Stimulated activated CD4-positive, alpha-beta T cell treated with anti-CD3 and anti-CD28 coated beads, Interleukin-2, amount 100 ng/mL, for 4 hours (primary cell): Measurements from ENCODE around the gene ELN.
"Not testable (repeated sequence)": the region's sequence is repeated elsewhere in the genome, so short reads cannot be mapped to it uniquely, and the experiment has no call there.

Experiments
- DNase-seq: peaks from one replicate; pipeline ENCODE4 v3.0.0-alpha.2; 2020; ENCODE audit warnings: low read depth

ELN gene

DNA sequence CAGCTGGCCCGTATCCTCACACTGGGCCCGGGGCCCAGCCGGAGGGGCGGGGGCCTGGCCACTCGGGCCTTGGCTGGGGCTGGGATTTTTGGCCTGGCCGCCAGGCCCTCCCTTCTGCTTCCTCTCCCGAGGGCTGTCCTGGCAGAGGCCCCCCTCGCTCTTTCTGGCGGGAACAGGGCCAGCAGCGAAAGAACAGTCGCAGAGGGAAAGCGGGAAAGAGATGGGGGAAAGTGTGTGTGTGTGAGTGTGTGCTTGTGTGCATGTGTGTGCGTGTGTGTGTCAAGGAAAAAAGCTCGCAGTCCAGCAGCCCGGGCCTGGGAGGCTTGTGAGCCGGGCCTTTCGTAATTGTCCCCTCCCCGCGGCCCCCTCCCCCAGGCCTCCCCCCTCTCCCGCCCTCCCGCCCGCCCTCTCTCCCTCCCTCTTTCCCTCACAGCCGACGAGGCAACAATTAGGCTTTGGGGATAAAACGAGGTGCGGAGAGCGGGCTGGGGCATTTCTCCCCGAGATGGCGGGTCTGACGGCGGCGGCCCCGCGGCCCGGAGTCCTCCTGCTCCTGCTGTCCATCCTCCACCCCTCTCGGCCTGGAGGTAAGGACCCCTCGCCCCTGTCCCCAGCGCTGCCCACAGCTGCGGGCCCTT is at the start of gene ELN:
ELN (plus strand) TSS at position 491 of the 638 bp plus-strand sequence; CDS start at position 506, 15 bp downstream.
- DNase-seq = no peak

DNA sequence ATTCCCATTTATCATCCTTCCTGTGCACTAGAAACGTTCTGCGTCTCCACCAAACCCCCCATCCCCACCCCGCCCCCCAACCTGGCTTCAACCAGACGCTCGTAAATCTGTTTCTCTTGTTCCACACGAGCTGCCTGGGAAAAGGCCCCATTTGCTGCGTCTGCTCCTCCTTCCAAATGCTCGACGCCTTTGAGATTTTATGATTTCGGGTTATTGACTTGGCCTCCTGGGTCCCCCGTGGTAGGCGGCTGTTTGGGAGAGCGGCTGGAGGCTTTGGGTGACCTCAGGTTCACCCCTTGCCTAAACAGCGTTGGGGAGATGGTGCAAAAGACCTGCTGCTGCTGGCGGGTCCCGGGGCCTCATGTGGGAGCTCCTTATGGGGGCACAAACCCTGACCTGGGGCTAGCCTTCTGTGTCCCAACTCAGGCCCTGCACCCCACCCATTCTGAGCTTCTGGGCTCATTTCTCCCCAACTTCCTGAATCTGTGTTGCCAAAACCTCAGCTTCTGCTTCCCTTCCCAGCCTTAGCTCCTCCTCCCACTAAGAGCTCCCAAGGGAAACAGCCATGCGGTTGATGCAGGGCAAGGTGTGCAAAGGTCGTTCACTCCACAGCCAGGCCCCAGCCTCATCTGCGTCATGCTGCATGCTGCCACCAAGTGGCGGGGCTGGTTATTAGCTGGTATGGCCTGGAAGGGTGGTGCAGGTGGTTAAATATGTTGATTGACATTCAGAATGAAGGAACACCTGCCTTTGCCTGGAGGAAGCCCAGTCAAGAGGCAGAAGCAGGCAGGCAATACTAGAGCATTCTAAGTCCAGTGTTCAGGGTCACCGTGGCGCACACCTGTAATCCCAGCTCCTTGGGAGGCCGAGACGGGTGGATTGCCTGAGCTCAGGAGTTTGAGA is 49.1 kb upstream of the ELN start:
- DNase-seq = no peak

DNA sequence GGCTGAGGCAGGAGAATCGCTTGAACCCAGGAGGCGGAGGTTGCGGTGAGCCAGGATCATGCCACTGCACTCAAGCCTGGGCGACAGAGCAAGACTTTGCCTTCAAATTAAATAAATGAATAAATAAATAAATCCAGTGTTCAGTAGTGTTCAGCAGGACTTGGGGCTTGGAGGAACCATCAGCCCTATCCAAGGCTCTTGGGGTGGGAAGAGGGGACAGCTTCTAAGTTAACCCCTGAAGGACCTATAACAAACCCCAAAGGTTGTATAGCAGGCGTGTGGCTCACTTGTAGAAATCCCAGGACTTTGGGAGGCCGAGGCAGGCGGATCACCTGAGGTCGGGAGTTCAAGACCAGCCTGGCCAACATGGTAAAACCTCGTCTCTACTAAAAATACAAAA is 48.3 kb upstream of the ELN start:
- DNase-seq = not testable (repeated sequence)

DNA sequence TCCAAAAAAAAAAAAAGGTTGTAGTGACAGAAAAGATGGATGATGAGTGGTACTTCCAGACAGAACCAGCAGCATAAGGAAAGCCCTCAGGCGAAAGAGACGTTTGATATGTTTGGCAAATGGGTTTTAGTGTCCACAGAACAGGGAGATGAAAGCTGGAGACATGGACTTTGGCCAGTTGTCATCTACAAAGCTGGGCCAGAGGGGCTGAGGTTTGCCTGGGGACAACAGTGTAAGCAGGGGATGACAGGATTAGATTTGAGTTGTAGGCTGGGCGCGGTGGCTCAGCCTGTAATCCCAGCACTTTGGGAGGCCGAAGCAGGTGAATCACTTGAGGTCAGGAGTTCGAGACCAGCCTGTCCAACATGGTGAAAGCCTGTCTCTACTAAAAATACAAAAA is 47.8 kb upstream of the ELN start:
- no peak for DNase-seq

DNA sequence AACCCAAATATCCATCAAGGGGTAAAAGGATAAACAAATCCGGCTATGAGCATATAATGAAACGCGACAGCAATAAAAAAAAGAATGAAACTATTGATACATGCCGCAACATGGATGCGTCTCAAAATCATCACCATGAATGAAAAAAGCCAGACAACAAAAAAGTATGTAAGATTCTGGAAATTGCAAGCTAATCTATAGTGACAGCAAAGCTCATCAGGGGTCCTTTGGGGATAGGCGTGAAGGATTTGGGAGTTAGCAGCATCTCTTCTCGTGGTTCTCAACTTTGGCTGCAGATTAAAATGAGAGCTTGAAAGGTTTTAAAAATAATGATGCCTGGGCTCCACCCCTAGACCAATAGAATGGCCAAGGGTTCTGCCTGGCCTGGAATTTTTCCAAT is 46.0 kb upstream of the ELN start:
- no peak for DNase-seq

DNA sequence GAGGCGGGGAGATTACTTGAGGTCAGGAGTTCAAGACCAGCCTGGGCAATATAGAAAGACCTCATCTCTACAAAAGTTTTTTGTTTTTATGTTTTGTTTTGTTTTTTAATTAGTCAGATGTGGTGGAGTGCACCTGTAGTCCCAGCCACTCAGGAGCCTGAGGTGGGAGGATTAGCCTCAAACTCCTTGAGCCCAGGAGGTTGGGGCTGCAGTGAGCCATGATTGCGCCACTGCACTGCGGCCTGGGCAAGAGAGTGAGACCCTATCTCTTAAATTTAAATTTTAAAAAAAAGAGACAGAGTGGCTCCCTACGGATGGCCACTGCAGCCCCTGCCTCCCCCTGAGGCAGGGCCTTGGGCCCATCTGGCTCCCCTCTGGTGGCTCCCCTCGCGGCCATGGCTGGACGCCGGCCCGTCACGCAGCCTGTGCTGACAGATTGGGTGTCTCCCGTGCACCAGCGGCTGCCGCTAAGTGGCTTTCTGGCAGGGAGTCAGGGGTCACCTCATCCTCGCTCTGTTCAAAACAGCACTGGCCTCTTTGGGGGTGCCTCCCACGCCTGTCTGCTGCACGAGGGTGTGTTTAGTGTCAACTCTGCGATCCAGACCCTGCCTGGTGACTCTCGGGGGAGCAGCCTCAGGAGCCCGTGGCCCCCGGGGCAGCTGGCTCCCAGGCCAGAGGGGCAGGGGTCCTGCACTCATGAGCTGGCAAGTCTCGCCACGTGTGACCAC is 44.4 kb upstream of the ELN start:
- no peak for DNase-seq

DNA sequence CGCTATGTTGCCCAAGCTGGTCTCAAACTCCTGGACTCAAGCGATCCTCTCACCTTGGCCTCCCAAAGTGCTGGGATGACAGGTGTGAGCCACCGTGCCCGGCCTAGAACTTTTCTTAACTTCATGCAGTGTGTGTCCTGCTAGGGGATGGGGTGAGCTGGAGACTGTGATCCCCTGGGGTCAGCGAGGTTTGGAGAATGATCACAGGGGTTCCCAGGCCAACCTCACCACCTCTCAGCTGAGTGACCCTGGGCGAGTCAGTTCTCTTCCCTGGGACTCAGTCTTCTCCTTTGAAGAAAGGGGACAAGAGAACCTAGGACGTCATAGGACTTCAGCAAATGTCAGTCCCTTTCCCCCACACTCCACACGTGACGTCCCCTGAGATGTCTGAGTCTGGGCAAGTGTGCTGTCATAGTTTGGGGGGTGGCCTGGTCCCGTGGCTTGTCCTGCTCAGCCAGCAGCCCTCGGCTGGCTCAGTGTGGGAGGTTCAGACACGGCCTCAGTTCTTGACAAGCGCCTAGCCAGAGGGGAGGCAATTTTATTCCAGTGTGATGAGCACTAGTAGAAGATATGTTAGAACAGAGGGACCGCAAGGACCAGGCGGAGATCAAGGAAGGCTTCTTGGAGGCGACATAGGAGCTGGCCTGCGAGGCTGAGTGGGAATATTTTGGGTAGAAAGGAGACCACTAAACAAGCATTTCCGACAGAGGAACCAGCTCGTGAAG is 43.3 kb upstream of the ELN start:
- DNase-seq = no peak

DNA sequence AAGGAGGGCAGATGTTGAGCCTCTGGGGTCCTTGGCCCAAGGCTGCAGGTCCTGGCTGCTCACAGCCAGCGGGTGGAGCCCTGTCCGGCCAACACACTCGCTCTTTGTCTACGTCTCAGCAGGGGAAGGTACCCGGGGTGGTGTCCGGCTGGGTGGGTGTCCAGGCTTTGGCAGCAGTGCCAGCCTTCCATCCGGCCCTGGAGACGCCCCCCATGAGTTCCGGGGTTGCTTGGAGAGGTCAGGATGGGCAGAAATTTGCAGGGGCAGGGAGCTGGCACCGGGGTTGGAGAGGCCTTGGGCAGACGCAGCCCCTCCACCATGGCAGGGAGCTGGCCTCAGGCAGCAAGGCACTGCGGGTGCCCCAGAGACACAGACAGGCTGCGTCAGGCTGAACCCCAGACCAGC is 42.2 kb upstream of the ELN start:
- DNase-seq = no peak

DNA sequence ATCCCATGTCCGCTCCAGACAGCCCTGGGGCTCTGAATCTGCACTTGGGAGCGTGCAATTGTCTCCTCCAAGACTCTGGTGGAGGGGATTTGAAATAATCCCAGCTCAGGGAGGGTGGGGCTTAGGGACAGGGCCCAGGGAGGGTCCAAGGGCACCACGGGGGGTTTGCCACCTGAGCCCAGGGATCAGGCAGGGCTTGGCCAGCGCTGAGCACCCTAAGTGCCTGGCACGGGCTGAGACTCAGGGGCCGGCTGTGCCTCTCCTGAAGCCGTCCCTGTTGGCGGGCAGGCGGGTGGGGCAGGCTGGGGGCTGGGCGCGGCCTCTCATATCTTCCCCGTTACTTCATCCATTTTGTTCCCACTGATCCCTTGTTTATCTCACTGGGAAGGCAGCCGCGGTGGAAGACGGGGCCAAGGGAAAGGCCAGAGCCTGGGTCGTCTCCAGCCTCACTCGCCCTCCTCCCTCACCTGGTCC is 41.8 kb upstream of the ELN start:
- DNase-seq = no peak

DNA sequence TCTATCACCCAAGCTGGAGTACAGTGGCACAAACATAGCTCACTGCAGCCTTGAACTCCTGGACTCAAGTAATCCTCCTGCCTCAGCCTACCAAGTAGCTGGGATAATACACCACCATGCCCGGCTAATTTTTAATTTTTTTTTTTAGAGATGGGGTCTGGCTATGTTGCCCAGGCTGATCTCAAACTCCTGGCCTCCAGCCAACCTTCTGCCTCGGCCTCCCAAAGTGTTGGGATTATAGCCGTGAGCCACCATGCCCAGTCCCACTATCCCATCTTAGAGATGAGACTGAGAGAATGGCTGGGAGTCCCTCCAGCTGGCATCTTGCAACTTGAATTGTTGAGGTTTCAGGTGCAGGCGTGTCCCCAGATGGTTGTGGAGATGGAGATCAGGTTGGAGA is 40.7 kb upstream of the ELN start:
- no peak for DNase-seq

DNA sequence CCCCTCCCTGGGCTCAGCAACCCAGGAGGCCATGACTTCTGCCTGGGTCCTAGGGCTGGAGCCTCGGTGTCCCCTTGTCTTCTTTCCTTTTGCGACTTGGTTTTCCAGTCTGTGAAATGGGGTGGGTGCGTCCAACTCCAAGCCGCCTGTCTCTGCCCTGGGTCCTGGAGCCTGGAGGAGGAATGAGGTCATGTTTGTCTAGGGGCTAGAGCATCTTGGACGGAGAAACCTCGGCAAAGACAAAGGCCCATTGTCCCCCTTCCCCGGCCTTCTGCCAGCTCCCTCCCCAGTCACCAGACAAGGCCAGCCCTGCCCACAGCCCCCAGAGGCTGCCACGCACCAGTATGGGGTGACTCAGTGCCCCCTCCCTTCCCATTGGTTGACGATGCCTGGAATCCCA is 39.8 kb upstream of the ELN start:
- no peak for DNase-seq

DNA sequence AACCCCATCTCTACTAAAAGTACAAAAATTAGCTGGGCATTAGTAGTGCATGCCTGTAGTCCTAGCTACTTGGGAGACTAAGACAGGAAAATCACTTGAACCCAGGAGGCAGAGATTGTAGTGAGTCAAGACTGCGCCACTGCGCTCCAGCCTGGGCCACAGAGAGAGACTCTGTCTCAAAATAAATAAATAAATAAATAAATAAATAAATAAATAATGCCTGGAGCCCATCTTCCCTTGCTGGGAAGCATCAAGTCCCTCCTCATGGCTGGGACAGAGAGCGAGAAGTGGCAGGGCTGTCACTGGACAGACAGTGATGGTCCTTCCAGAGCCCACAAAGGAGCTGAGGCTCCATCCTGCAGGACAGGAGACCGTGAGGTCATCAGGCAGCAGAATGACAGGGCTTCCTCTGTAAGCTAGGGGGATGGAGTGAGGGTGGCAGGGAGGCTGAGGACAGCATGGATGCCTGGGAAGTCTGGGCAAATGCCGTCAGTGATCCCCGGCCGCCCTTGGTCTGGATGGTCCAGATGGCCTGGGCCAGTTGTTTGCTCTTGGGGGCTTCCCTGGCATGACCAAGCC is 36.4 kb upstream of the ELN start:
- DNase-seq = no peak

DNA sequence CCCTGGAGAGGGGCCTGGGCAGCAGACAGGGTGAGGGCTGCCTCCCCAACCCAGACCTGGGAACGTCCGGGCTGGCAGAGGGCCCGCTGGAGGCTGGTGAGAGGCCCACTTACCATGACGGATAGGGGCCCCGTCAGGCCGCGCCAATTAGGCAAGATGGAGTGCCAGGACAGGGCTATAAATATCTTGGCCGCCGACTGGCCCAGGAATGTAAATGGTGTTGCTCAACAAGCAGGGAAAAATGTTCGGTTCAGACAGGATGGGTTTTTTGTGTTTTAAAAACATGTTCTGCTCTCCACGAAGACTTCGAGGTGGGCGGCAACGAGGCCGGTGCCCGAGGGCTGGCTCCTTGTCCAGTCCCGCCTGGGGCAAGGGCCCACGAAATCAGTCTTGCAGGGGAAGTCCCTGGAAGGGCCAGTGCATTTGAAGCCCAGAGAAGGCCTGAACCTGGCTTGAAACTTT is 35.8 kb upstream of the ELN start:
- DNase-seq = no peak

DNA sequence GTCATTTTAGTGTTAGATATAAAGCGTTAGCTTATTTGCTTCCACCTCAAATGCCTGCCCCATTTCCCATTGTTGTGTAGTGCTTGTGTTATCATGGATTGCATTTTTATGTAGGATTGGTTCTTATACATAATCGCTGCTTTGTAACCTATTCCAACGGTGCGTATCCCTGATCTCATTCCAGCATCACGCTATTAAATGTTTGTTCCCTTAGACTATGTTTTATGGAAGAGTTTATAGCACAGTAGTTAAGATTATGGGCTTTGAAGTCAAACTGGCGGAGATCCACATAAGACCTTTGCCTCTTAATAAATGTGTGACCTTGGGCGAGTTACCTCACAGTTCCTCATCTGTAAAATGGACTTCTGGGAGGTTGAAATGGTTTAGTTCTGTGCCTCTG is 34.0 kb upstream of the ELN start:
- DNase-seq = no peak

DNA sequence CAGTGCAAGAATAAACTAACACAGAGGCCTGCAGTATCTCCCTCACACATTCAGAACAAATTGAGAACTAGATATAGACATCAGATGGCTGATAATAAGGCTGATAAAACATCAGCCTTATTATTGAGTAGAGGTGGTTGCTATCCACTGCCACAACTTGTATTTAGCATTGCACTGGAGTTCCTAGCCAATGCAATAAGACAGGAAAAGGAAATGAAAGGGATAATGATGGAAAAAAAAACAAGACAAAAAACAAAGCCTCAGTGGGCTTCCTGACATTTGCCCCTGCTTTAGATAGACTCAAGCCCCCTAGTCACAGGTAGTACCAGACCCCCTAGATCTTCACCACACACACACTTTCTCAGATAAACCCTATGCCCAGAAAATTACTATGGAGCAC is 33.2 kb upstream of the ELN start:
- DNase-seq = no peak

DNA sequence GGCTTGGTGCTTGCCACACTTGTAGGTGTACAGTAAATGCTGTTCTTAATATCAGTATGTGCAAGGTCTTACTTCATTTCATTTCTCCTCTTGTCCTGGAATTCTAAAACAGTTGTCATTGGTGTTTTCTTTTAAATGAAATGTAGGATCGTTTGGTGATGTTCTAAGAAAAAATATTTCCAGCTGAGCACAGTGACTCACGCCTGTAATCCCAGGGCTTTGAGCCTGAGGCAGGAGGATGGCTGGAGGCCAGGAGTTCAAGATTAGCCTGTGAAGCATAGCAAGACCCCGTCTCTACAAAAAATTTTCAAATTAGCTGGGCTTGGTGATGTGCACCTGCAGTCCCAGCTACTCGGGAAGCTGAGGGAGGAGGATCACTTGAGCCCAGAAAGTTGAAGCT is 32.6 kb upstream of the ELN start:
- DNase-seq = no peak

DNA sequence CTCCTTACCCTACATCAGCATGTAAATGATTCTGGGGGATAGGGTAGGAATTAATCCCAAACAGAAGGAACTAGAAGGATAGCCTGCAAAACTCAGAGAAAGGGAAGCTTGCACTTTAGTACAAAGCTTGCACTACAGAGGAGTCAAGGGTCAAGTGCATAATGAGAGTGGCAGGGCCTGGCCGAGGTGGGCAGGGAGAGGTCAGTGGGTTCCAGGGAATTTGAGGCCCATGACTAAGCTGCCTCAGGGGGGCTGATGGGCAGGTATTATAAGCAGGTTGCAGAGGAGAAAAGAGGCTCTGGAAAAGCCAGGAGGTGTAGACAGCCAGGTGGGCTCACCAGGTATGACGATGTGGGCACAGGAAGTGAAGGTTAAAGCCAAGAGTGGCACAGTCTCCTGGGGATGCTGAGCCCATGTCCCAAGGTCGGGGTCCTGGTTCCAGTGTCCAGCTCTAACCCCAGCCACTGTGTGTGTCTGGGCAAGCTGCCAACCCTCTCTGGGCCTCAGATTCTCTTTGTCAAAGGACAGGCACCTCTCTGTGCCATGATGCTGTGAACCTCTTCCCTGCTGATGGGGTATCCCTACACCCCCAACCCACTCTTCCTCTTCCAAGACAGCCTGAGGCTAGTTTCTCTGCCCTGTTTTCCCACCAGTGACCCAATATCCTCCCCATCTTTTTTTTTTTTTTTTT is 32.0 kb upstream of the ELN start:
- no peak for DNase-seq

DNA sequence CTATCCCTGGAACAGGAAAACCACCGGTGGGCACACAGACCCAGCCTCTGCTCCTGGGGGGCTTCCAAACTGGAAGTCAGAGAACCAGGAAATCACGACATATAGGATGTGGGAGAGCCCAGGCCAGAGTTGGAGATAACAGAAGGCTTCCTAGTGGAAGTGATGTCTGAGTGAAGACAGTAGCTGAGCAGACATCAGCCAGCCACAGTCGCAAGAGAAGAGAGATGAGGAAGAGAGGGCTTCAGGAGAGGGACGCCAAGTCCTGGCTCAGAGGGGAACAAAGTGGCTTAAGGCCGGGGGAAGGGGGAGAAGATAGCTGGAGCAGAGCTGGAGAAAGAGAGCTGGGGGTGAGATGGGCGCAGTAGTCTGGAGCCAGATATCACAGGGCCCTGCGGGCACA is 30.9 kb upstream of the ELN start:
- no peak for DNase-seq

DNA sequence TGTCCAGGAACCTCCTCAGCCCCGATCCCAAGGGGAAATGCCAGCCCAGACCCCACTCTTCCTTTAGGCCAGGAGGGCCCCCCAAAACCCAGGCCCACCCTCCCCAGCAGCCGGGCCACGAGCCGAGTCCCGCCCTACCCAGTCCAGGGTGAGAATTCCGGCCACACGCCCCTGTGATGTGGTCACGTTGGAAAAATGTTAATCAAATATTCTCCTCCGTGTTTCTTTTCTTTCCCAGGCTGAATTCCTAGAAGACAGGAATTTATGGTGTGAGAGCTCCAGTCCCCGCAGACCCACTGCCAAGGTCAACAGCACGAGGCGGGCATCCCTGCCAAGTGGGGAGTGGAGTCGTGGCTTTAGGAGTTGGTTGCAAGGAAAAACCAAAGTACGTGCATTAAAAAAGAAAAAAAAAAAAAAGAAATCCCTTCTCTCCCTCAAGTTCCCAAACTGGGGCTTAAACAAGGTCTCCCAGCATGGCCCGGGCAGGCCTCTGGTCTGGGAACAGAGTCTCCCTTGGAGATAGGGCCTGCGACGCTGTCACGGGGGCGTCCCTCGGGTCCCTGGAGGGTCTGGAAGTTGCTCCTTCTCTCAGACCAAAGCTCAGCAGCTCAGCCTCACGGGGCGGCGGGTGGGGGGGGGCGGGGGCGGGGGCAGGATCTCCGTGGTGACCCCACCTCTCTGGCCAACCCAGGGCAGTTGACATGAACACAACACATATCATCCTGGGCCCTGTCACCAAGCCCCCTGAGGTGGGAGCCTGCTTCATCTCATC is 28.1 kb upstream of the ELN start:
- DNase-seq = no peak

DNA sequence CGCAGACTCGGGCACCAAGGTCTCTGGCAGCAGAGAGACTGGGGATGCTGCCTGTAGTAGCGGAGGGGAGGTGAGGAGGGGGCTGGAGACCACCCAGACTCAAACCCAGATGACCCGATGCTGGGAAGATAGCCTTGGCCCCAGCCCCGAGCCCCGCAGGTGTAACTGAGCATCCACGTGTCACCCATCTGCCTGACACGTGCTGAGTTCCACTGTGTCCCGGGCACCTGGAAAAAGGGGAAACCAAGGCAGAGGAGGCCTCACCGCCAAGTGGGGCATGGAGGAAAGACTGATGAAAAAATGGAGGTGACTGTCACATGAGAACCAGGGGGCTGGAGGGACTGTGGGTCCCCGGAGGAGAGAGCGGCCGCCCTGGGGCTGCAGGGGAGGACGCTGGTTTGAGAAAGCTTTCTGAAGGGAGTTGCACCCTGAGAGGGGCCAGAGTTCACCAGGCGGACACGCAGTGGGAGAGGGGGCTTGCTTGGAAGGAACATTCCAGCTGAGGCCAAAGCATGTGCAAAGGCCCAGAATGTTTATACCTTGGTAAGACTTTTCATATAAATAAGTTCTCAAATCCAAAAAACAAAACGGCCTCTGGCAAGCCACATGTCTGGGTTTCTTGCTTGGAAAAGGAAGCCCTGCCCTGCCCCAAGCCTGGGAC is 27.4 kb upstream of the ELN start:
- no peak for DNase-seq
